Measurements from ENCODE around the gene ARSJ. TPM values are rescaled to one million over a fixed set of nuclear protein-coding genes. Genes with fewer than 3 reads are reported as not detected.
A peak's percentile ranks its signal among the peaks of the same experiment; 100 is the strongest.

The ARSJ gene
- total RNA-seq, 1 experiment from 2014 or later, result 50.7 TPM

- Mint-ChIP-seq H3K4me1 (ENCODE audit: insufficient read depth, unreplicated experiment) (peaks cover 20% of the 10 kb centered on the region), H3K27ac (ENCODE audit: low read depth, unreplicated experiment) (peak overlapping the region; percentile 95), H3K4me3 (ENCODE audit: unreplicated experiment) (peak overlapping the region; percentile 94), H3K9me3 (ENCODE audit: unreplicated experiment) (peaks cover 2% of the 10 kb centered on the region), H3K27me3 (ENCODE audit: insufficient read depth, unreplicated experiment) (no peaks in the 10 kb centered on the region), H3K36me3 (ENCODE audit: insufficient read depth, unreplicated experiment) (peaks cover 13% of the 10 kb centered on the region)
- TF ChIP-seq CTCF (IDR thresholded peaks at IDR 0.05; ENCODE audit: unreplicated experiment), result no peak
- peak; percentile 45 for DNase-seq (ENCODE audit: unreplicated experiment)
- ChIA-PET POLR2A (interaction anchor here (0.6 to 6.1 kb wide), 25 partner anchors 9 to 584 kb away, joined by 3 to 125 read pairs (median 6); no protein-coding TSS in a partner anchor), CTCF (interaction anchor here (0.7 to 2.3 kb wide), 11 partner anchors 12 to 1230 kb away, joined by 3 to 18 read pairs (median 5); no protein-coding TSS in a partner anchor)
- BruUV-seq (replicated peaks), result TSS peak; percentile 38
- intact Hi-C loops (cut with micrococcal nuclease), result loop anchor here (1.0 to 5.0 kb wide), 9 partner anchors 17 to 586 kb away; no protein-coding TSS in a partner anchor
Observed at GRCh38 chr4:113978561-113979147, 793 bp downstream of the ARSJ start.

- H3K4me1 Mint-ChIP-seq (ENCODE audit: insufficient read depth, unreplicated experiment), result peaks cover 26% of the 10 kb centered on the region
- ChIA-PET POLR2A (interaction anchor here (0.6 to 6.1 kb wide), 21 partner anchors 9 to 583 kb away, joined by 3 to 125 read pairs (median 6); no protein-coding TSS in a partner anchor), CTCF (interaction anchor here (0.8 to 2.3 kb wide), 8 partner anchors 11 to 582 kb away, joined by 3 to 18 read pairs (median 5); no protein-coding TSS in a partner anchor)
- H3K27ac Mint-ChIP-seq (ENCODE audit: low read depth, unreplicated experiment), result peak overlapping the region; percentile 95
- H3K36me3 Mint-ChIP-seq (ENCODE audit: insufficient read depth, unreplicated experiment), result peaks cover 17% of the 10 kb centered on the region
- no peak for DNase-seq (ENCODE audit: unreplicated experiment)
- peaks cover 8% of the 10 kb centered on the region for H3K9me3 Mint-ChIP-seq (ENCODE audit: unreplicated experiment)
- H3K27me3 Mint-ChIP-seq (ENCODE audit: insufficient read depth, unreplicated experiment), result no peaks in the 10 kb centered on the region
- BruUV-seq (replicated peaks), result no TSS peak
- TF ChIP-seq CTCF (IDR thresholded peaks at IDR 0.05; ENCODE audit: unreplicated experiment), result no peak
- peak overlapping the region; percentile 94 for H3K4me3 Mint-ChIP-seq (ENCODE audit: unreplicated experiment)
- intact Hi-C loops (cut with micrococcal nuclease), result loop anchor here (1.0 to 5.0 kb wide), 6 partner anchors 37 to 586 kb away; no protein-coding TSS in a partner anchor
Observed at GRCh38 chr4:113978105-113978504, 1.3 kb downstream of the ARSJ start.

- no peaks in the 10 kb centered on the region for H3K27me3 Mint-ChIP-seq (ENCODE audit: insufficient read depth, unreplicated experiment)
- peaks cover 17% of the 10 kb centered on the region for H3K36me3 Mint-ChIP-seq (ENCODE audit: insufficient read depth, unreplicated experiment)
- peaks cover 13% of the 10 kb centered on the region for H3K9me3 Mint-ChIP-seq (ENCODE audit: unreplicated experiment)
- no peak for TF ChIP-seq CTCF (IDR thresholded peaks at IDR 0.05; ENCODE audit: unreplicated experiment)
- peak overlapping the region; percentile 94 for H3K4me3 Mint-ChIP-seq (ENCODE audit: unreplicated experiment)
- ChIA-PET POLR2A (interaction anchor here (0.6 to 6.1 kb wide), 15 partner anchors 8 to 532 kb away, joined by 3 to 125 read pairs (median 6); no protein-coding TSS in a partner anchor), CTCF (interaction anchor here (1.5 to 1.6 kb wide), 2 partner anchors 14 to 44 kb away, joined by 3 to 7 read pairs; no protein-coding TSS in a partner anchor)
- peaks cover 30% of the 10 kb centered on the region for H3K4me1 Mint-ChIP-seq (ENCODE audit: insufficient read depth, unreplicated experiment)
- BruUV-seq (replicated peaks), result no TSS peak
- H3K27ac Mint-ChIP-seq (ENCODE audit: low read depth, unreplicated experiment), result peak overlapping the region; percentile 95
- intact Hi-C loops (cut with micrococcal nuclease), result loop anchor here (5.0 kb wide), 4 partner anchors 80 to 585 kb away; no protein-coding TSS in a partner anchor
- DNase-seq (ENCODE audit: unreplicated experiment), result no peak
Observed at GRCh38 chr4:113977526-113977855, 2.0 kb downstream of the ARSJ start.

GRCh38 chr4:113976741-113977525 is 2.5 kb downstream of the ARSJ start:
- Mint-ChIP-seq H3K27me3 (ENCODE audit: insufficient read depth, unreplicated experiment) (no peaks in the 10 kb centered on the region), H3K4me3 (ENCODE audit: unreplicated experiment) (peak overlapping the region; percentile 94), H3K4me1 (ENCODE audit: insufficient read depth, unreplicated experiment) (peaks cover 29% of the 10 kb centered on the region), H3K36me3 (ENCODE audit: insufficient read depth, unreplicated experiment) (peaks cover 17% of the 10 kb centered on the region), H3K27ac (ENCODE audit: low read depth, unreplicated experiment) (peak overlapping the region; percentile 95), H3K9me3 (ENCODE audit: unreplicated experiment) (peaks cover 13% of the 10 kb centered on the region)
- ChIA-PET CTCF (interaction anchor here (1.5 to 1.6 kb wide), 2 partner anchors 13 to 44 kb away, joined by 3 to 7 read pairs; no protein-coding TSS in a partner anchor), POLR2A (interaction anchor here (0.6 to 6.1 kb wide), 14 partner anchors 12 to 437 kb away, joined by 3 to 125 read pairs (median 4); no protein-coding TSS in a partner anchor)
- DNase-seq (ENCODE audit: unreplicated experiment), result no peak
- no TSS peak for BruUV-seq (replicated peaks)
- intact Hi-C loops (cut with micrococcal nuclease), result loop anchor here (5.0 kb wide), 4 partner anchors 80 to 585 kb away; no protein-coding TSS in a partner anchor
- no peak for TF ChIP-seq CTCF (IDR thresholded peaks at IDR 0.05; ENCODE audit: unreplicated experiment)
